Activated CD4-positive, alpha-beta T cell treated with anti-CD3 and anti-CD28 coated beads, Interleukin-2, Interleukin-6, amounts not matched to agents 100 ng/mL and 50 ng/mL, durations not matched to agents 16 hours and 8 hours (primary cell): ENCODE results near the gene BAZ1A.
A peak's percentile ranks its signal among the peaks of the same experiment; 100 is the strongest.
"Not testable (repeated sequence)": the region's sequence is repeated elsewhere in the genome, so short reads cannot be mapped to it uniquely, and the experiment has no call there.

Experiments used
- DNase-seq: peaks from one replicate; pipeline ENCODE4 v3.0.0-alpha.2; 2020

BAZ1A gene

DNA sequence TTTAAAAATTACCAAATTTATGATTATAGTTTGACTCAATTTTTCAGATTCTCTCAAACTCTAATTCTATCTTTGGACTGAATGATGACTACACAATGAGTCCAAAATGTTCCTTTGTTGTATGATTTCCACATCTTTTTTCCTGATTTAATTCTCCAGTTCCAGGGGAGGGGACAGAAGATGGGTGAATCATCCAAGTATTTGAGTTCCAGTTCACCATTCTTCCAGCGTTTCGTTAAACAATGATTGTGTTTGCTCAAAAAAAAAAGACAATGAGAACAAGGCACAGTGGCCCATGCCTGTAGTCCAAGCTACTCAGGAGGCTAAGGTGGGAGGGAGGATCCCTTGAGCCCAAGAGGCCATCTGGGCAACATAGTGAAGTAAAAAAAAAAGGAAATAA is 23.8 kb downstream of the BAZ1A start:
- no peak for DNase-seq

DNA sequence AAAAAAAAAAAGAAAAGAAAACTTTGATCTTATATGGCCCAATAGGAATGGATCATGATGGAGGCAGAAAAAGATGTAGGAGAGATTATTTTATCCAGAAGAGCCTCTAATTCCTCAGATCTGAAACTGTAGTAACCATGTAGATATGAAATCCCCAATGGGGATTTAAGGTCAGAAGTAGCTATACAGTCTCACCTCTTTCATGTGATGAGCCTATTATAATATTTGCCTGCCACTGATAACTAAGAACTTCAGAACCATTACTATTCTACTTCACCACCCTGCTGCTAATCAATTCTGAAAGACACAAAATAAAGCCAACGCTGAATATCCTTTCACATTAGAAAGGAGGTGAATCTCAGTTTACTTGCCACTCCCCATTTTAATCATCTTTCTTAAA is 29.3 kb downstream of the BAZ1A start:
- no peak for DNase-seq

DNA sequence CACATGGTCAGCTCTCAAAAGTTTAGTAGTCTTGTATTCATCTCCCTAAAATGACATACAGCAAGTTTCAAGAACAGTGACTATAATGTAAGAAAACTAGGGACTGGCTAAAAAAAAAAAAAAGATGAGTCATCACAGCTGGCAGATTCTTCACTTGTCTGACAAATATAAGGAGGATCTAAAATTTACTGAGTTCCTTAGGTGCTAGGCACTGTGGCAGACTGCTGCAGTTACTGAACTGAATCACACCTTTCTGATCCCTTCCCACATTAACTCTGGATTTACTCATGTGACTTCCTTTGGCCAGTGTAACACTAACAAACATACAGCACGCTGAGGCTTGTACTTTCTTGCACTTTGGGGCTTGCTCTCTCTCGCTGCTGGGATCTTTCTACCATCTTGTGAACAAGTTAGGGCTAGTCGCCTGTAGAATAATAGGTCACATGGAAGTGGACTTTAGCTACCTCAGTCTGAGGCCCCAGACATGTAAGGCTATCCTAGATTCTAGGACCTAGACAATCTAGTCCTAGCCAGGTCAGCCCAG is 32.1 kb downstream of the BAZ1A start:
- DNase-seq = peak; percentile 85

DNA sequence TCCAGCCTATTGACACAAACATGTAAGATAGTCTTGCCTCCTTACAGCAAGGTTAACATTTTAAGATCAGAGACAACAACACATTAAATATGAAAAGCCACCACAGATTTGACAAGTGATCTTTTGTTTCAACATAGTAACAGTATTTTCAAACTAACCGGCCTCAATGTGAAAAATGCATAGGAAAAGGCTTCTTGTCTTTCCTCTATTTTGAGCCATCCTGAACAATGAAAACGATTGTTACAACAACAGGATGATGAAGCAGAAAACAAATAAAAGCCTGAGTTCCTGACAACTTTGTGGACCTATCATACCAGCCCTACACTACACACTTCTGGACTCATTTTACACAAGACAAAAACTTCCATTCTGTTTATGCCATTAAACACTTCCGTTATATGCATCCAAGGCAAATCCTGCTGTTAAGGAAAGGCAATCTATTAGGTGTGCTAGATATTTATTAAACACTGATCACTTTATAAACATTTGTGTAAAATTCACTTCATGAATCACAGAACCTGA is 37.3 kb downstream of the BAZ1A start:
- no peak for DNase-seq

DNA sequence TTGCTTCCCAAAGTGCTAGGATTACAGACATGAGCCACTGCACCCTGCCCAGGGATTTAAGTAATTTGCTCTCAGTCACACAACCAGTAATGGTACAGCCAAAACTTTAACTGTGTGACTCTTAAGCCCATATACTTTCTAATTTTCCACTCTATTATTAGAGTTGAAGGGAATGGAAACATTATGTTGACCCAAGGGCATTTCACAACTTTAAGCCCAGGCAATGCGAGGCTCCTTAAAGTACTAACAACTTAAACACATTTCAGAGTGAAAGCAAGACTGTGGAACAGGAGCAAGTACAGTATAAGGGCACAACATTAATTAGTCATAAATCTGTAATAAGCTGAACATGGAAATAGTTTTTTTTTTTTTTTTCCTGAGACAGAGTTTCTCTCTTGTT is 39.8 kb downstream of the BAZ1A start:
- no peak for DNase-seq

DNA sequence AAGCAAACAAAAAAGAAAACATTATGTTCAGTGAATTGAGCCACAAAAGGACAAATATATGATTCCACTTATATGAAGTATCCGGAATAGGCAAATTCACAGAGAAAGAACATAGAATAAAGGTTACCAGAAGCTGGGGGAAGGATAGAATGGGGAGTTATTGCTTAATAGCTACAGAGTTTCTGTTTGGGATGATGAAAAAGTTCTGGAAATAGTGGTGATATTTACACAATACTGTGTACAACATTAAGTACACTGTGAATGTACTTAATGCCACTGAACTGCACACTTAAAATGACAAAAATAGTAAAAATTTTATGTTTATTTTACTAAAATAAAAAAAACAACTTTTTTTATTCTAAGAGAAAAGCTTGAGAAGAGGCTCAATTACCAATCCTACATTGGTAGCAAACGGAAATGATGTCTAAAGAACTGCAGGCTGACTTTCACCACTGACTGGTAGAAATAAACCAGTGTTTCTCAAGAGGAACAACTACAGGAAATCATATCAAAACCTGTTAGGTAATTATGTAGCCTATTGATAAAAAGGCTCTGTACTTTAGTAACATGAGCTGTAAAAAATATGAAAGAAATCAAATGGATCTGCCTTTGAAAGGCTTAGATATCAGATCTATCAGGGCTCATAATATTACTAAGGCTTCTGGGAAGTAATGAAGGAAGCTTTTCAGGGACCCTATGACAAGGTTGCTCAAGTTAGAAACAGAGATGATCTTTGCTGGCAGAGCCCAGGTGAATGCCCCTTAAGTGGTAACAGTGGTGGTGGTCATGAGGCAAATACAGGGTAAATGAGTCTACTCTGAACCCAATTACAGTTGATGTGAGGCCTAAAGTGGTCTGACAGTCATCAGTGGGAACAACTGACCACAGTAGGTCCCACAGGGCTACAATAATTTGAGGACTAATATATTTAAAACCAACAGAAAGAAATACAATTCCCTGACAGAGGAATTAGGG is 41.3 kb downstream of the BAZ1A start:
- DNase-seq = no peak

DNA sequence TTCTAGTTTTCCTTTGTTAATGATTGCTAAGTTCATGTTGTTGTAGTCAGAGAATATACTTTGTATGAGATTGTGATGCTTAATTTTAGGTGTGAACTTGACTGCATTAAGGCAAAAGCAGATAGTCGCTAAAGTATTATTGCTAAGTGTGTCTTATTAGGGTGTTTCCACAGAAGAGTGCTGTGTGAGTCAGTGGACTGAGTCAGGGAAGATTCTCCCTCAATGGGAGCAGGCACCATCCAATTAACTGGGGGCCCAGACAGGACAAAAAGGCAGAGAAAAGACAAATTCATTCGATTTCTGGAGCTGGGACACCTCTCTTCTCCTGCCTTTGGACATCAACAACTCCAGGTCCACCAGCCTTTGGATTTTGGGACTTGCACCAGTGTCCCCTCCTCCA is 48.5 kb downstream of the BAZ1A start:
- no peak for DNase-seq

DNA sequence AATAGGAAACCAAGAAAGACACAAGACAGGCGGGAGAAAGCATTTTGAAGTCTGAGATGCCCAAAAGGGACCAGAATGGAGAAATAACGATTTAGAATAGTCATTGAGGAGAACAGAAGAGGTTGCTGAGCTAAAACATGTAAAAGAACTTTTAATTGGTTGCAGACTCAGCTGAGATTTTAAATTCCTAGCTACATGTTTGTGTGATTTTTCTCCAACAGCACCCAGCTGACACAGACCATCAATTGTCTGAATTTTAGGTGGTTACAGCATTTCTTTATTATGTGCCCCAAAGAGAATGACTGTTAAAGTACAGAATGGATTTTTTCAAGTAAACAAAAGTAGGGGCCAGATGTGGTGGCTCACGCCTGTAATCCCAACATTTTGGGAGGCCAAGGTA is 50.3 kb downstream of the BAZ1A start:
- DNase-seq = no peak

DNA sequence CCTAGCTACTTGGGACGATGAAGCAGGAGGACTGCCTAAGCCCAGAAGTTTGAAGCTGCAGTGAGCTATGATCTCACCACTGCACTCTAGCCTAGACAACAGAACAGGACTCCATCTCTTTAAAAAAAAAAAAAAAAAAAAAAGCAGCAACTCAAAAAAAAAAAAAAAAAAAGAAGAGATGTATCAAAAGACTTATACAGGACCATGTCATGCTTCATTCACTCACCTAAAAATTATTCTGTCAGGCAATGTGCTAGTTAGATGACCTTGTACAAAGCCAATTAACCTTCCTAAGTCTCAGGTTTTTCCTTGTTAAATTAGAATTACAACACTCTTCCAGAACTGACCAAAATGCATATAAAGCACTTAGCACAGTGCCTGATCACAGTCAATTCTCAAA is 50.9 kb downstream of the BAZ1A start:
- DNase-seq = no peak

DNA sequence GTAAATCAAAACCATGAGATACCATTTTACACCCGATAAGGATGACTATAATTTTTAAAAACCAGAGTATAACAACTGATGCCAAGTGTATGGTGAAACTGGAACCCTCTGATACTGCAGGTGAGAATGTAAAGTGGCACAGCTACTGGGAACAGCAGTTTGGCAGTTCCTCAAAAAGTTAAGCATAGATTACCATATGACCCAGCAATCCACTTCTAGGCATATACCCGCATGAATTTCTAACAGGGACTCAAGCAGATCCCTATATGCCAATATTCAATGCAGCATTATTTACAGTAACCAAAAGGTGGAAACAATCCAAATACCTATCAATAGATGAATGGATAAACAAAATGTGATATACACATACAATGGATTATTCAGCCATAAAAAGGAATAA is 57.4 kb downstream of the BAZ1A start:
- no peak for DNase-seq

DNA sequence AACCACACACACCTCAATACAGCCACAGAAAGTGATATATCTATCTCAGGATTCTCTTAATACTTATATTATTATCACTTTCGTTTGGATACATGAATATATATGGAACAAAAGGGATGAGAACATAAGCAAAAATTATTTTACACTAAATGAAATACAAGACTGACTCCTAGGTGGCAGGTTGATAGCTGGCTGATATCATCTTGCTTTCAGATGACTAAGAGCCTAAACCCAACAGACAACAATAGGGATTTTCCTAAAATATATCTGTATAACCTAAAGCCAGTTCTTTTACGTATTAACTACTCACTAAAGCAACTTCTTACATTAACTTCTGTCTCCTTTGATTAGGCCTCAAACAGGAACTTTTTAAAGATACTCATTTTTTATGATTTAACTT is 65.1 kb downstream of the BAZ1A start:
- DNase-seq = no peak

DNA sequence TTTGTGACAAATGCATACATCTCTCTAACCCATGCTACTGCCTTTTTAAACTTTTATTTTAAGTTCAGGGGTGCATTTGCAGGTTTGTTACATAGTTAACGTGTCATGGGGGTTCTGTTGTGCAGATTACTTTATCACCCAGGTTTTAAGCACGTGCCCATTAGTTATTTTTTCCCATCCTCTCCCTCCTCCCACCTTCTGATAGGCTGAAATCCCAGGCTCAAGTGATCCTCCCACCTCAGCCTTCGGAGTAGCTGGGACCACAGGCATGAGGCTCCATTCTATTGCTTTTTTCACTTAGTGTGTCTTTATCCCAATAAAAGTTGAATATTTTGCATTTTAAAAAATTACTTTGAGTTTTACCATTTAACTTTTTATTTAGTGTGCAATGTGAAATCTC is 68.9 kb downstream of the BAZ1A start:
- DNase-seq = no peak

DNA sequence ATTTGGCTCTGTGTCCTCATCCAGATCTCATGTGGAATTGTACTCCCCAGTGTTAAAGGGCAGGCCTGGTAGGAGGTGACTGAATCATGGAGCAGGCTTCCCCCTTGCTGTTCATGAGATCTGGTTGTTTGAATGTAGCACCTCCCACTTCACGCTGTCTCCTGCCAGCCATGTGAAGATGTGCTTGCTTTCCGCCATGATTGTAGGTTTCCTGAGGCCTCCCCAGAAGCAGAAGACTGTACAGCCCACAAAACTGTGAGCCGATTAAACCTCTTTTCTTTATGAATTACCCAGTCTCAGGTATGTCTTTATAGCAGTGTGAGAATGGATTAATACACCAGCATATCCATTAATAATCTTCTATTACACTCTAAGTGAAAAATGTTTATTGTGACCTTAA is 70.2 kb downstream of the BAZ1A start:
- DNase-seq = no peak

DNA sequence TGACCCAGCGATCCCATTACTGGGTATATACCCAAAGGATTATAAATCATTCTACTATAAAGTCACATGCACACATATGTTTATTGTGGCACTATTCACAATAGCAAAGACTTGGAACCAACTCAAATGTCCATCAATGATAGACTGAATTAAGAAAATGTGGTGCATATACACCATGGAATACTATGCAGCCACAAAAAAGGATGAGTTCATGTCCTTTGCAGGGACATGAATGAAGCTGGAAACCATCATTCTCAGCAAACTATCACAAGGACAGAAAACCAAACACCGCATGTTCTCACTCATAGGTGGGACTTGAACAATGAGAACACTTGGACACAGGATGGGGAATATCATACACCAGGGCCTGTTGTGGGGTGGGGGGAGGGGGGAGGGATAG is 76.3 kb downstream of the BAZ1A start:
- not testable (repeated sequence) for DNase-seq

DNA sequence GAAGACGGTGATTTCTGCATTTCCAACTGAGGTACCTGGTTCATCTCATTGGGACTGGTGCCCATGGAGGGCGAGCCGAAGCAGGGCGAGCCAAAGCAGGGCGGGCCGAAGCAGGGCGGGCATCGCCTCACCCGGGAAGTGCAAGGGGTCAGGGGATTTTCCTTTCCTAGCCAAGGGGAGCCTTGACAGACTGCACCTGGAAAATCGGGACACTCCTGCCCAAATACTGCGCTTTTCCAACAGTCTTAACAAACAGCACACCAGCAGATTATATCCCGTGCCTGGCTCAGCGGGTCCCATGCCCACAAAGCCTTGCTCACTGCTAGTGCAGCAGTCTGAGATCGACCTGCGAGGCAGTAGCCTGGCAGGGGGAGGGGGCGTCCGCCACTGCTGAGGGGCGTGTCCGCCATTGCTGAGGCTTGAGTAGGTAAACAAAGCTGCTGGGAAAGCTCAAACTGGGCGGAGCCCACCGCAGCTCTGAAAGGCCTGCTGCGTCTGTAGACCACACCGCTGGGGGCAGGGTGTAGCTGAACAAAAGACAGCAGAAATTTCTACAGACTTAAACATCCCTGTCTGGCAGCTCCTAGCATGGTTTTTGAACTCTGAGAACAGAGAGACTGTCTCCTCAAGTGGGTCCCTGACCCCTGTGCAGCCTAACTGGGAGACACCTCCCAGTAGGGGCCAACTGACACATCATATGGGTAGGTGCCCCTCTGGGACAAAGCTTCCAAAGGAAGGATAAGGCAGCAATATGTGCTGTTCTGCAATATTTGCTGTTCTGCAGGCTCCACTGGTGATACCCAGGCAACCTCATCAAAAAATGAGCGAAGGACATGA is 77.2 kb downstream of the BAZ1A start:
- DNase-seq = no peak

DNA sequence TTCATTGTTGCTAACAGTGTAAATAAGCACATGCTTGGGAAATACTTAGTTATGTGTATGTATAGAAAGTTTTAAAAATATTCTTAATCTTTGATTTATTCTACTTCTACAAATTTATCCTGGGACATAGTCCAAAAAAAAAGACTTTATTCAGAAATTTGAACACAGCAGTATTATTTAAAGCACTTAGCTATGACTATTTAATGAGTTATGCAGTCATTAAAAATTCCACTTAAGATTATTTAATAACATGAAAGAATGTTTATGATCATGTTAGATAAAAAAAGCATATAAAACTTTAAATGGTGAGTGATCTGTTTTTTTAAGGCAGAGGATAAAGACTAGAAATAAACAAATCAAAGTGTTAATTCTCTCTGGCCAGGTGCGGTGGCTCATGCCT is 78.3 kb downstream of the BAZ1A start:
- DNase-seq = no peak

DNA sequence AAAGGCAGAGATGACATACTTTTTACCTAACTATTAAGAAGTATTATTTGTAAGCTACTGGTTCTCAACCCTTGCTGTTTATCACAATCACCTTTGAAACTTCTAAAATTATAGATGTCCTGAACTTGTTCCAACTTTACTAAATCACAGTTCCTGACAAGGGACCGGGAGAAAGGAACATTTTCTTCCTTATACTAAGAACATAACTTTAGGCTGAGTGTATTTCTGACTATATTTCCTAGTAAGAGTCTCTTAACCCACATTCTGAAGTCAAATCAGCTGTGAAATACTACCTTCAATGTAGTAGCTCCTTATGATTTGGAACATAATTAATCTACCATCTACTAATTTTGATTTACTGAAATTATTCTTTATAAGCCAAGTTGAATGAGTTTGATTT is 80.2 kb downstream of the BAZ1A start:
- no peak for DNase-seq

DNA sequence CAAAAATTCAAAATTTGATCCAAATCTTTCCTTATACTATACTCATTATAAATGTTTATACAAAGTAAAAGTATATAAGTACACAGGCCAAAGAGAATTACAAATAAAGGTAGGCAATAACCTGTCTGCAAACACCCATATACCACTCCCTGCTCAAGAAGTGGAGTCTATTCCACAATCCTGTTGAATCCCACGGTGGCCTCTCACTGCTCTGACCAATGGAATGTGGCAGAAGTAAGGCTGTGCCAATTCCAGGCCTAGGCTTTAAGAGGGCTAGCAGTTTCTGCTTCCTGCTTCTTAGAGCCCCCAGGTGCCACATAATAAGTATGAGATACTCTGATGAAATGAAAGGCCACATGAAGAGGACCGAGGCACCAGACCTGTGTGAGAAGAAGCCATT is 80.9 kb downstream of the BAZ1A start:
- no peak for DNase-seq

DNA sequence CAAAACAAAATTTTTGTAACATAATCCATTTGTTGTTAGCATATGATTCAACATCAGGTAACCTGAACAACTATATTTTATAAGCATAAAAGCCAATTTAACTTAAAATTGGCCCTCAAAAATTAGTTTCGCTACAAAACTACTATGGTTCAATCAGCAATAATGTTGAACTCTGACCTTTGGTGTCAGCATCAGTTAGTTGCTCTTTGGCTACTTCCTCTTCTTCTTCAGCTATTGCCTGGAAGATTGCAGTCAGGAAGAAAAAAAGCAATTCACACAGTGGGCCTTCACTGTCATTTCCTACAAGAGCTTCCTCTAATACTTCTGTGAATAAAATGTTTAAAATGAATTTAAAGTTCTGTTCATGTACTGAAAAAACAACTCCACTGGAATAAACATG is 82.6 kb downstream of the BAZ1A start:
- no peak for DNase-seq

DNA sequence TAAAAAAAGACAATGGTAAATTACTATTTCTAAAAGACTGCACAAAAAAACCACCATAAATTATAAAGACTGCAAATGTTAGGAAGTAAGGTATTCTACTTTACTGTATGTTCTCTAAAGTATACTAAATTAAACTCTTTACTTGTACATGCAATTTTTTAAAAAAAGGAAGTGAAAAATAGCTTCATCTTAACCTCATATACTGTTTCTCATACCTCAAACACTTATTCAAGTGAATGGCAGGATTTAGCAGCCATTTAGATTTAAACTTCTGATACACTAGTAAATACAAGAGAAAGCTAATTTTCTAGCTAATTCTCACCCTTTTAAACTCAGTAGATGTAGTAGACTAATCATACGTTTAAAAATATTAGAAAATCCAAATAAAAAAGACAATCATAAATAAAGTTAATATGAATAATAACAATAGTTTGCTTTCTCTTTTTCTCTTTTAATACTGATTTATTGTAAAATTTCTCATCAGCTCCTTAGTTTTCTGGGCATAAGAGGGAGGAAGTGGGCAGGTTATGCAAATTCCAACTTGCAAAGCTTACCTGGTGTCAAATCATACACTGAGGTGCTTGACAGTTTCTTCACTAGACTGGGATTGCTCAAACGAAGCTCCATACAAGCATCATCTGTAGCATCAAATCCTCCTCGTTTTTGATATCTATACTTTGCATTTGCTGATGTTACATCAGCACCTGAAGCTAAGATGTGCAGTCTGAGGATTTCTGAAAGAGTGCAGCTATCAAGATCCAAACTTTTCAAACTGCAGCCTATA is 89.7 kb downstream of the BAZ1A start:
- no peak for DNase-seq

DNA sequence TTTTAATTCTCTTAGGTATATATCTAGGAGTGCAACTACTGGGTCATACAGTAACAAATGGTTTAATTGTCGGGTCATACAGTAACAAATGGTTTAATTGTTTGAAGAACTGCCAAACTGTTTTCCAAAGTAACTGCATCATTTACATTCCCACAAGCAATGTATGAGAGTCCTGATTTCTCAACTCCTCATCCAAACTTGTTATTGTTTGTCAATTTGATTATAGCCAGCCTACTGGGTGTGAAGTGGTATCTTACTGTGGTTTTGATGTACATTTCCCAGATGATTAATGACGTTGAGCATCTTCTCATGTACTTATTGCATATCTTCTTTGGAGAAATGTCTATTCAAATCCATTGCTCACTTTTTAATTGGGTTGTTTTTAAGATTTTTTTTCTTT is 93.1 kb downstream of the BAZ1A start:
- DNase-seq = no peak

DNA sequence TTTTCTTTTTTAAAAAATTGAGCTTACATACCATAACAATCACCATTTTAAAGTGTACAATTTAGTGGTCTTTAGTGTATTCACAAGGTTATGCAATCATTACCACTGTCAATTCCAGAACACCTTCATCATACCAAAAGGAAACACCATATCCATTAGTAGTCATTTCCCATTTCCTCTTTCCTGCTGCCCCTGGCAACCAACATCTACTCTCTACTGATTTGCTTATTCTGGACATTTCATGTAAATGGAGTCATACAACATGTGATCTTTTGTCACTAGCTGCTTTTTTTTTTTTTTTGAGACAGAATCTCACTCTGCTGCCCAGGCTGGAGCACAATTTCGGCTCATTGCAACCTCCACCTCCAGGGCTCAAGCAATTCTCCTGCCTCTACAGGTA is 93.9 kb downstream of the BAZ1A start:
- DNase-seq = peak; percentile 34

DNA sequence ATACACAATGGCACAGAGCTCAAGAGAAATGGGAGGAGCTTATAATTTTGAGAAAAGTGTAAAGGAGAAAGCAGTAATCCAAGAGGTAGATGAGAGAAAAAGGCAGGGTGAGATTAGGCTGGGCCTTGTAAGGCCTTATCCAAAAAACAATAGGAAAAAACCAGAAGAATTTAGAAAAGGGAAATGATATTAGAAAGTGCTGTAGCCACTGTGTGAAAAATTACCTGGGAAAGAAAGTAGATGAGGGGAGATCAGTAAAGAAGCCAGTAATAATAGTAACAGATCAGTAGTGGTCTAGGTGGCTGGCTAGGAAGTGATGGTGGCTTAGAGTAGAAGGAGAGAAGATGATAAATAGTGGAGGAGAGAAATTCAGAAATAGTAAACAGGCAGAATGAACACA is 94.5 kb downstream of the BAZ1A start:
- DNase-seq = no peak
